HG03565 (cell line): Measurements from ENCODE around the gene HTR1A.

ENCODE experiments used
- ATAC-seq: cut with Tn5 transposase; IDR thresholded peaks from one replicate; pipeline ENCODE4 v1.9.1; 2021; ENCODE audit warnings: mild to moderate bottlenecking, moderate library complexity; ENCODE audit not compliant: unreplicated experiment

Gene HTR1A

DNA sequence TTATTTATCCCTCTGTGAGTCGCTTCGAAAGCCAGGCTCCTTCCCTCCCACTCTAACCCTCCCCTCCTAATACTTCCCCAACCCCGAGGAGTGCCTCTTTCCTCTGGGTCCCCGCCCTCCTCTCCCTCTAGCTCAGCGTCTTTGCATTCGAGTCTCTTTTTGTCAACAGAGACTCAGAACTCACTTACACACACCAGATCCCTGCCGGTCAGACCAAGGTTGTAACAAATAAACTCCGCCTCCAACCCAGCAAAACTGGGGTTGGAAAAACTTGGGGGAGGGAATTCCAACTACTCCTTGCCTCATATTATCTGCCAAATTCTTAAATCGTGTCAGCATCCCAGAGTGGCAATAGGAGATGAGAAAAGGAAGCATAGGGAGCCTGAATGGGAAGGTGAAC is at the start of gene HTR1A:
HTR1A (minus strand) TSS at position 167 of the 400 bp plus-strand sequence. CDS start 726 bp downstream, outside the sequence.
- no peak for ATAC-seq

DNA sequence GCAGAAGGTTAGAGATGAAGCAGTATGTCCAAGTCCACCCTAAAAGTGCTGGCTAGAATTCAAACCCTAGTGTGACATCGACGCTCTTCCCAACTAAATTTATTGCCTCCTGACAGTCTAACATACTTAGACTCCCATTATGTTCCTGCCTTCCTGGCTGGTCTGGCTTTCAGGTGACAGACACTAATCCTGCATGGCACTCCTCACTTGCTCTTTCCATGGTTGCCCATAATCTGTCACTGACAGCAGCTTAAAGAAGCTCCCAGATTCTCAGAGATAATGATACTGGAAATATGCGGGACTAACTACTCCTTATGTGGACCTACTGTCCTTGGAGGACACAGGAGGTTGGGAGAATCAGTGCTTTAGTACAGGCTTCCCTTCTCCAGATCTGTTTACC is 41.7 kb upstream of the HTR1A start:
- ATAC-seq: no peak

DNA sequence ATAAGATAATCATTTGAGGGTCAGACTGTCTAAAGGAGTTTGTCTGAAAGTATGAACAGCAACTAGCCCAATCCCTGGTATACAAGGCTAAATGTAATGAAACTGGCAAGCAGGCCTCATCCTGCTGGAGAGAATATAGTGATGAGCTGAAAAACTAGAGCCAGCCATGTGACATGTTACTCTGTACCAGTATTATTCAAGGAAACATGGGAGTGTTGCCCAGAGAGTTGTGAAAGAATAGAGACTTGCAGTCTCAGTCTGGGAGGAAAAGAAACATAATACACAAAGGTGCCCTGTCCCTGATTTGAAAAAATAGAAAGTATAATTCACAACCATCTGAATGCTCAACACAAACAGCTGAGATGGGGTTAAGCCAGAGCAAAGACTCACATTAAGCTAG is 37.9 kb upstream of the HTR1A start:
- ATAC-seq: no peak

DNA sequence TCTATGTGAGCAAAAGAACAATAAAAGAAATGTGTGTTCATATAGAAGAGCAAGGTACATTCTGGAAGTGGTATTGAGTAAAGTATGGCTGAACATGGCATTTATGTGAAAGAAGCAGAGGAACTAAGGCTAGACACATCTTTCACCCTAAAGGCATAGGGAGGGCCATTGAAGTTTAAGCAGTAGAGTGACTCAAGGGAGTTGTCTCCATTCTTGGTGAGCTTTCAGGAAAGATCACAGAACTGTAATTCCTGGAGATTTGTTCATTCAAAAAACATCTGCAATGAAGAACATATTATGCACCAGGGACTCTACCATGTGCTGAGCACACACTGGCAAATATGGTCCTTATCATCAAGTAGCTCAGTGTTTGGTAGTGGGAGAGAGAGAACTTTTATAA is 24.8 kb upstream of the HTR1A start:
- no peak for ATAC-seq

DNA sequence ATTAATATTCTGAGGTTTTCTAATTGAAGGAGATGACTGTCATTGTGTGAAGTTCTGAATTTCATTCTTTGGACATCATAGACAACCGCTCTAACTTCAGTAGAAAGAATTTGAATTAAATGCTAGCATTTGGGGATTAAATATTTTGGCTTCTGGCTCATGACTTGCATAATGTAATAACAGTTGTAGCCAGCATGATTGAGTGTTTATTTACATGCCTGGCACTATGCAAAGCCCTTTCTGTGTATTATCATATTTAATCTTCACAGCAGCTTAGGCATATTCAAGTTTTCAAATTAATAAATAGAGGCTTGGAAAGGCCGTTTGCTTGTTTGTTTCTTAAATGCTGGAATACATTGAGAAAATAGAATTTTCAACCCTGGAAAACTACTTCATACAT is 19.6 kb upstream of the HTR1A start:
- ATAC-seq: no peak

DNA sequence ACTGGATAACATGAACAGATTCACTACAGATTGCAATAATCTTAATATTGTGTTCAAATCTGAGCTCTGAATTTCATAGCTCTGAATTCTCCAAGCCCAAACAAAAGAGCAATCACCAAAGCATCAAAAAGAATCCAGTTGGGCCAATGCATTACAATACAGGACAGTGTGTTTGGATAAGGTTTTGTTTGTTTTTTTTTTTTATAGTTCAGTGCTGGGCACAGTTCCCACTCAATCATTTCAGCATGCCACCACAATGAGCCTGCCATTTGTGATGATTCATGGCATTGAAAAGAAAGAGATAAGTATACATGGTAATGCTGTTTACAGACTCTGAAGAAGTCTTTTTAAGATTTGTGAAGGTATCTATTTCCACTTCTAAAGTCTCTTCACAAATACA is 1.7 kb upstream of the HTR1A start:
- ATAC-seq: no peak

DNA sequence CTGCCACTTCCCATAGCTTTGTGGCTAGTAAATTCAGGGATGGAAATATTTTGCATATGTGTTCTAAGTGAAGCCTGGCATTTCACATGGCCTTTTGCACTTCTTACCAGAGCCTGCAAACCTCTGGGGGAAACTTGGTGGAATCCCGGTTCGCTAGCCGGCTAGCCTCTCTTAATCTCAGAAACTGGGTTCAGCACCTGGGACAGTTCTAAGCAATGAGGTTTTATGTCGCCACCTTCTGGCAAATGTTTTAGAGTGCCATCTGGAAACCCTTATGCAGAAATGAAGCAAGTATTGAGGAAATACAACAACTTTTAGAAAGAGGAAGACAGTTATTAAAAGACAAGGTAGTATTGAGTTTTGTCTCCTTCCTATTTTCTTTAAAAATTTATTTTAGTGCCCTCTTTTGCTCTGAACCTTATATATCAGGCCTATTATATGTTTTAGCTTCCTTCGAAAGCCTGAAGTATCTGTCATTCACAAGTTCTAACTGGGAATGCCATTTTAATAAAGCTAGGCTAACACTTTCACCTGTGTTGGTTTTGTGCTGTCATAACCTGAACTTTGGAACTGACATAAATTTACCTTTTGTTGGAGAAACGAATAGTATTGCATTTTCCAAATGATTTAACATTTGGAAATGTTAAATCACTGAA is 963 bp upstream of the HTR1A start:
- peak; percentile 83 for ATAC-seq

DNA sequence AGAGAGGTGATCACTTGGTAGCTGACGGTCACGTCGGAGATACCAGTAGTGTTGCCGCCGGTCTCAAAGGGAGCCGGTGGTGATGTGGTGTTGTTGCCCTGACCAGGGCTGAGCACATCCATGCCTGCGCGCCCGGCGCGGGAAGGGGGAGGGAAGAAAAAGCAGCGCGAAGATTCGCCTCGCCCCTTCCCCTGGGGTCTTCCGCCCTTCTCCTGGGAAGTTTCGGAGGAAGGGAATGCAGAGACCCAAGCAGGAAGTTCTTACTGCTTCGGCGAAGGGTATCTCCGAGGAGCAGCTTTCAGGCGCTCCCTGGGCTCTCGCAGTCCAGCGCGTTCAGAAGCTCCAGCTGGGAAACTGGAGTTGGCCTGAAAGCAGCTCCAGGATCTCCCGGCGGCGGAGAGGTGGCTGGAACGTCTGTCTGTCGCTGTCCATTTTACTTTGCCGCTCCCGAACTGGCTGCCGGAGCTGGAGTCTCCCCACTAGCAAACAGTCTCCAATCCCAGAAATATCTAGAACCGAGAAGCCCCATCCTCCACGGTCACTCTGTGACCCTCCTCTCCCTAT is 565 bp downstream of the HTR1A start:
- ATAC-seq: no peak

DNA sequence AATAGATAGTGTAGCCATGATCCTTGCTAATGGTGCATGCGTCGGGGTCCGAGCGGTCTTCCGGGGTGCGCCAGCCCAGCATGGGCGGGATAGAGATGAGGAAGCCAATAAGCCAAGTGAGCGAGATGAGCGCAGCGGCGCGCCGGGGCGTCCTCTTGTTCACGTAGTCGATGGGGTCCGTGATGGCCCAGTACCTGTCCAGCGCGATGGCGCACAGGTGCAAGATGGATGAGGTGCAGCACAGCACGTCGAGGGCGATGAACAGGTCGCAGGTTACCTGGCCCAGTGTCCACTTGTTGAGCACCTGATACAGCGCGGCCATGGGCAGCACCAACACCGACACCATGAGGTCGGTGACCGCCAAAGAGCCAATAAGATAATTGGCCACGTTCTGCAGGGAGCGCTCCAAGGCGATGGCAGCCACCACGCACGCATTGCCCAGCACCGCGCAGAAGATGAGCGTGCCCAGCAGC is 1.1 kb downstream of the HTR1A start:
- no peak for ATAC-seq

DNA sequence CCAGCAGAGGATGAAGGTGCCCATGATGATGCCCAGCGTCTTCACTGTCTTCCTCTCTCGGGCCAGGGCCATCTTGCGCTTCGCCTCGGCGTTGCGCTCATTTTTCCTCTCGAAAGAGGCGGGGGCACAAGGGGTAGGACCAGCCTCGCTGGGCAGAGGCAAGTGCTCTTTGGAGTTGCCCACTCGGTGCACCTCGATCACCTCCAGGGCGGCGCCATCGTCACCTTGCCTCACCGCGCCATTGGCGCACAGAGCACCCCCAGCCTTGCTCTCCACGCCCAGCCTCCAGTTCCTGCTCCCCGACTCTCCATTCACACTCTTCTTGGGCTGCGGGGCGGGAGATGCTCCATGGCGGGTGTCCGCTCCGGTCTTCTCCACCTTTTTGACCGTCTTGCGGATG is 1.6 kb downstream of the HTR1A start:
- ATAC-seq: no peak

DNA sequence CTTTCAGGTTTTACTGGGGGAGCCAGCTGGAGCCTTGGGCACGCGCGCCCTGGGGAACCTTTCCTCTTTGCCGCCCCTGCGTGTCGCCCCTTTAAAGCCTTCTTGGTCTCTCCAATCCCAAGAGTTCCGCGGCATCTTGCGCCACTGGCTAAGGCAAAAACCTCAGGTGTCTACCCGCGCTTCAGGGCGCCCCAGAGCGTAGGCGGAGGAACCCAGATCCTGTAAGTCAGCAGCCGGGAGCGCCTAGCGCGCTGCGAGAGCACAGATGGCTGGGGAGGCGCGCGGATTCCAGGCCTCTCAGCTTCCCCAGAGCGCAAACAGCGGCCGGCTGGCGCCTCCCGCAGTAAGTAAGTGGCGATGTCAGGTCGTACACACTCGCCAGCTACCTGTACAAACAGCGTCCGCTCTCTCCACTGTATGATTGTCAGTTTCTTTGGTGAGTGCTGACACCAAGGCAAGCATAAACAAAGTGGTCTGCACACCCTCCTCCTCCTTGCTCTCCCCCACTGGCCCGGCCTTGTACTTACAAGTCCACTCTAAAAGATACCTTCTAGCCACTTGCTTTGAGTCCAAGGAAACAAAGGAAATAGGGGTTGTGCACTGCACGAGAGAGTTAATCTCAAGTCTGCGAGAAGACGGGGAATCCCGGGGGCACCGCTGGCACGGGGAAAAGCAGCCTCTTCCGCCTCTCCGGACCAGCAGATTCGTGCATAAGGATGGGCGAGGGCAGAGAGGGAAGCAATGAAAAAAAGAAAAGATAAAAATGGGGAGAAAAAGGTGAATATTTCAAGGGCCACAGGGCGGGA is 2.9 kb downstream of the HTR1A start:
- ATAC-seq: no peak

DNA sequence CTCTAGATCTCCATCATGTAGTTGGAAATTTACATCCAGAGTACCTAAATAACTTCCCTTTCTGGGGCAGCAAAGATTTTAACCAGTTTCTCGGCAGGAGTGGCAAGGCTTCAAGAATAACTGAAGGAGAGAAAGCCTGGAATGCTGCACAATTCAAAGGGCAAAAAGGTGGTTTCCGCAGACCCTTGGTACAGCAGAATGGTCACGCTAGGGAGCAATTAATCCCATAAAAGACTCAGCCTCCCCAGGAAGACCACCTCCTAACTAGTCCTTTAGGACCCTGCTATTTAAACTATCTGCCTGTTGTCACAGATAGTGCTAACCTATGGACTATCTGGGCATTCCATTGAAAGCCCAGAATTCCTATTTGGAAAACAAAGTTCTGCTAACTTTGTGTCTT is 3.6 kb downstream of the HTR1A start:
- ATAC-seq: no peak

DNA sequence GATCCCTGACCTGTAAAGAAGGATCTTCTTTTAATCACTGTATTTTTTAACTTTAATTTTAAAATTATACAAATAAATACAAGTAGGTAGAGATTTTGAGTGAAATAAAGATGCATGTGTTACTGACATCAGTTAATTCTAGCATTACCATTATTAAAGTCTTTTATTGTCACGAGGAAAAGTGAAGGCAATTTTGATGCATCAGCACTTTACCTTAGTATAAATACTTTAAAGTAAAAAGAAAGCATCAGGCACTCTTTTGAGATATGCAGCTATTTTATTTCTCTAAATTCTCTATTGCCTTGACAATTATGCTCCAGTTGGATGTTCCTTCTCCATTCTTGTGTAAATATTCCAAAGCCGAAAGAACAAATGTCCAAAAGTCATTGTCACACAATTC is 4.6 kb downstream of the HTR1A start:
- ATAC-seq: no peak

DNA sequence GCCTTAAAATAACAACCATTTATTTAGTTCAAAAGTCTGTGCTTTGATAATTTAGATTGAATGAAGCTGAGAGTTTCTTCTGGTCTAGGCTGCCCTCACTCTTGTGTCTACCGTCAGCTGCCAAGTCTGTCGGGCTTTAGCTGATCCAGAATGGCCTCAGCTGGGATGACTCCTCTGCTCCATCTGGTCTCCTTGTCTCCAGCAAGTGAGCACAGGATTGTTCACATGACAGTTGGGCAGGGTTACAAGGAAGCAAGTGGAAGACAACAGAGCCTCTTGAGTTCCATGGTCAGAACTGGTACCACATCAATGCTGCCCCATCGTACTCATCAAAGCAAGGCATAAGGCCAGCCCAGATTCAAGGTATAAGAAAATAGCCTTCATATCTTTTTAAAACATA is 9.0 kb downstream of the HTR1A start:
- no peak for ATAC-seq

DNA sequence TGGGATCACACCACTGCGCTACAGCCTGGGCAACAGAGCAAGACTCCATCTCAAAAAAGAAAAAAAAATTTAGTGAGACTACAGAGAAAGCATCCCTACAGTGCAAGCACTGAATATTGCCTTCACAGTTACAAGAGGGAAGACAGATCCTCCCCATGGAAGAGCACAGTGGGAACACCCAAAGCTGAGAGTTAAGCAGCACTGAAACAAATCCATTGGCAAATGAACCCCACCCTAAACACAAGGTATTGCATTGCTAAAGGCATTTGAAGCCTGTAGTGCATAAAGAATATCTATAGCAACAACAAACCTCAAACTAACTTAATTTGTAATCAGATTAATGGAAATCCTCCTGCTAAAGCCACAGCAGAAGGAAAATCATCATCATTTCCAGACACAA is 27.1 kb downstream of the HTR1A start:
- no peak for ATAC-seq

DNA sequence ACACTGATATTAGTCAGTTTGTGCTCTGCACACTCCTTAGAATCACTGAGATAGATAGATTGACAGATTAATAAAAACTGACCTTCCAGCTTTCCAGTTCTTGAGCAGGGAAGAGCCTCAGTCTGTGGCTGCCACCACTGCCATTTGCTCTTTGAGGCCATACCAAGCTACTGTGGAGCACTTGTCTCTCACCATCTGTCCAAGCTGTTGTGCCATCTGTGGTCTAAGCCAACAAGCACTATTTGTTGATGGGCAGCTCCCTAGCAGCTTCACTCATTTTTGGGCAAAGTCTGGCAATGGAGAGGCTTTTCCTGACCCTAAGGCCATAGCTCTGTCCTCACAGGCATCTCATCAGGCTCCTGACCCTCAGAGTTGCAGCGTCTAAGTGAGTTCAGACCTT is 30.4 kb downstream of the HTR1A start:
- no peak for ATAC-seq

DNA sequence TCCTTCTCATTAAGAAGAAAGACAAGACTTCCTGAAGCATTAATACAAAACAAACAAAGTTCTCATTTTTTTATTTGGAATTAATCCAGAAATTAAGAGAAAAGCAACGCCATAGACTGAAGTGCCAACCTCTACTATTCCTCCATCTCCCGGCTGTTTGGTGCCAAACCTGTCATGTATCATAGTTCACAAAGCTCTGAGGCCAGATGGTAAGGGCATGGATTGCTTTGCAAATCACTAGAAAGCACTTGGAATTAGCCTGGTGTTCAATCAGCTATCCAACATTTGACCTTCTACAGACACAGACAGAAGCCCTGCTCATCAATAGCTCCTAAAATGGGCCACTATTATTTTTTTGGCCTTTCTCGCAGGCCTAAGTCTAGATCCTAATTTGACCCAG is 33.8 kb downstream of the HTR1A start:
- no peak for ATAC-seq

DNA sequence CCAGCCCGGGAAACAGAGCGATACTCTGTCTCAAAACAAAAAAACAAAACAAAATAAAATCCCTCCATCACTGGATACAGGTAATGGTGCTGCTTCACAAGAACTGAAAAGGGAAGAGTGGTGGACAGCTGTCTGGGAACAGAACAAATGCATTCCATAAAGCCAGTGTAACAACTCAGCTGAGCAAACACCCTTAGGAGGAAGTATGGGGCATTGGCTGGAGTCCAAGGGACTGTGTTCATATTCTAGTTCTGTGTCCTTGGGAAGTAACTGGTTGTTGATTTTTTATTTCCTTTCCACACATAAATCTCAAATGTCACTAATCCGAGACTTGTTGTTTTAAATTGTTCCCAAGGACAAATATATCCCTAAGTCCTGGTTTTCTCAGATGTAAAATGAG is 38.3 kb downstream of the HTR1A start:
- ATAC-seq: no peak

DNA sequence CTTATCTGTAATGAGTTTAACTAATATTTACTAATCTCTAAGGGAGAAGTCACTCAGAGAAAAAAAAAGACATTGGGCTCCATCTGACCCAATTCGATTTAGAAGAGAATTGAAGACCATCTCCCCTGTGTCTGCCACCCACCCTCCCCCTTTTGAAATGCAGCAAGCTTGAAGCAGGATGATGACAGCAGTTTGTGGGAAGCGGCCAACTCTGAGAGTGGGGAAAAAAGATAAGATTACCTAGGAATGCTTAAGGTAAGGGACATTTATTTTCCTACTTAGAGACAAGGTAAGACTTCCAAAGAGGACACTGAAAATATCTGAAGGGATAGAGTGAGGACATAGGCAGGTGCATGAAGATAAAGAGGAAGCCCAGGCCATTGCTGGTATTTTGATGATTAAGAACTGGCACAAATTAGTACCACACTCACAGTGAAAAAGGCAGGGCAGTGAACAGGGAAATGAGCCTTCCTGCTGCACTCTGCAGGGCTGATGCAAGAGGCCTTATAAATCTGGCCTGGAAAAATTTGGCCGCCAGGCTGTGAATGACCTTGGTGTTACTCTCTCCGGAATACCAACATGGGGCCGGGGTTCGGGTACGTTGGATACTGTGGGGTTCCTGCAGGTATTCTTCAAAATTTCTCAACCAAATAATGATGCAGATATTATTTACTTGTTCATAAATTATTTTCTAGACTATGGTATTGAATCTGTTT is 42.3 kb downstream of the HTR1A start:
- no peak for ATAC-seq

DNA sequence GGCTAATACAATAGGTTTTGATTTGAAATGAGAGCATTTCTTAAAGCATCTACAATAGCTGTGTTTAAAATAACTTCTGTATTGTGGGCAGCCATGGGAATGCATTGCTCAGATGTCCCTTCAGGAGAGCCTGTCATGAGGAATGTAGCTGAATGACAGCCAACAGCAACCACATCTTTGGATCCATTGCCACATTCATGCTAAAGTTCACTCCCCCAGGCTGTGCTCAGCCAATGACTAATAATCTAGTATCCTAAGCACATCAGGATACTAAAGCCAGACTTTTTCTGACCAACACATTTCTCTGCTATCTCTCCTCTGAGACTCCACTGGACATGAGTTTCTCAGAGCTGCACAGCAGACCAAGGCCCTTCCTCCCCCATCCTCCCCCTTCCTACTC is 45.5 kb downstream of the HTR1A start:
- ATAC-seq: no peak

DNA sequence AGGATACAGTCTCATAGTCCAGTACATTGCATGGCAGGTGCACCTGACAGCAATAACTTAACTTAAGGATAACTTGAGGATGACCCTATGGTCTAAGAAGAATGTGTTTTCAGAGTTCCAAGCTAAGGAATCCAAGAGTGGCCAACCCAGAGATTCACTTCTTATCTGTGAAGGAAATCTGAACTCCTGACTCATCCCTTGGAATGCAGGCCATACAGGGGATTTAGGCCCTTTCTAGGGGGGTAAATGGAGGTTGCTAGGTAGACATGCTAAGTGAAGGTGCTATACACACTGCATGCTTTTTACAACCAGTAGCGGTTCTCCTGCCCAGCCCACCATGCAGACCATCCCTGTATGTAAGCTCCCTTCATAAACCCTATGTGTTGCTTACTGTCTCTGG is 50.4 kb downstream of the HTR1A start:
- no peak for ATAC-seq
